HG03060 (cell line): ENCODE measurements around the gene PRR23E.

Source experiments
- ATAC-seq: cut with Tn5 transposase; IDR thresholded peaks from one replicate; pipeline ENCODE4 v1.9.1; 2021; ENCODE audit warnings: low read depth, moderate number of reproducible peaks; ENCODE audit not compliant: unreplicated experiment

PRR23E gene

DNA sequence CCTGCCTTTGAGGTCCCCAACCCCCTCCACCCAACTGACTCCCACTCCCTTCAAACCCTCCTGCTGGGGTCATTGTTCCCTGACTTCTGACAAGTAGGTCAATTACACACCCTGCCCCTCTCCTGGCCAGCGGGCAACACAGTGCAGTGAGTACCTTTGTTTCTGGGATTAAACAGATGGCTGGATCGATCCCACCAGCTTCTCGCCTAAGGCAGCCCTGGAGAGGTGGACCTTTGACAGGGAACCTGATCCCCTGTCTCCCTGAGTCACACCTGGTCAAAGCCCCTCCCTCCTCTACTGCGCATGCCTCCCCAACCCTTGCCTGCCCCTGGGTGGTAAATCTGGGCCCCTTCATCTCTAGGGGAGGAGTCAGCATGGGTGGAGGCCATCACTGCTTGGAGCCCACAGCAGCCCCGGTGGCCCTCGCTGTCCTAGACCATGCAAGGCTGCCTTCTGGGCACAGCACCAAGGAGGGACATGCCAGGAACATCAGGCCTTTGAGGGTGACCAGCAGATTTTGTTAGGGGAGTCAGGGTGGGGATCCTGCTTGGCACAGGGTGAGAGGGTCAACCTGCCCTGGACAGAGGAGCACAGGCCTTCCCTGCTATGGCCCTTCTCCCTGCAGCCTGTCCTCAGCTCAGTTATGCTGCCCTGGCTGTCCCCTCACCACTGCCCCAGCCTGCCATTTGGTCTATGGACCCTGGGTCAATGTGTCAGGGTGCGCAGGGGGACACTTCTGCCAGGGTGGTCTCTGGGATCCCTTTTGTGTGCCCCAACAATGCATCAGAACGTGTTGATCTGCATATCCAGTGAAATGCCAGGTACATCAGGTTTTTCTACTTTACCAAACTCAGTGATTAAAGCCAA, 9.8 kb upstream of the PRR23E start:
- no peak for ATAC-seq

DNA sequence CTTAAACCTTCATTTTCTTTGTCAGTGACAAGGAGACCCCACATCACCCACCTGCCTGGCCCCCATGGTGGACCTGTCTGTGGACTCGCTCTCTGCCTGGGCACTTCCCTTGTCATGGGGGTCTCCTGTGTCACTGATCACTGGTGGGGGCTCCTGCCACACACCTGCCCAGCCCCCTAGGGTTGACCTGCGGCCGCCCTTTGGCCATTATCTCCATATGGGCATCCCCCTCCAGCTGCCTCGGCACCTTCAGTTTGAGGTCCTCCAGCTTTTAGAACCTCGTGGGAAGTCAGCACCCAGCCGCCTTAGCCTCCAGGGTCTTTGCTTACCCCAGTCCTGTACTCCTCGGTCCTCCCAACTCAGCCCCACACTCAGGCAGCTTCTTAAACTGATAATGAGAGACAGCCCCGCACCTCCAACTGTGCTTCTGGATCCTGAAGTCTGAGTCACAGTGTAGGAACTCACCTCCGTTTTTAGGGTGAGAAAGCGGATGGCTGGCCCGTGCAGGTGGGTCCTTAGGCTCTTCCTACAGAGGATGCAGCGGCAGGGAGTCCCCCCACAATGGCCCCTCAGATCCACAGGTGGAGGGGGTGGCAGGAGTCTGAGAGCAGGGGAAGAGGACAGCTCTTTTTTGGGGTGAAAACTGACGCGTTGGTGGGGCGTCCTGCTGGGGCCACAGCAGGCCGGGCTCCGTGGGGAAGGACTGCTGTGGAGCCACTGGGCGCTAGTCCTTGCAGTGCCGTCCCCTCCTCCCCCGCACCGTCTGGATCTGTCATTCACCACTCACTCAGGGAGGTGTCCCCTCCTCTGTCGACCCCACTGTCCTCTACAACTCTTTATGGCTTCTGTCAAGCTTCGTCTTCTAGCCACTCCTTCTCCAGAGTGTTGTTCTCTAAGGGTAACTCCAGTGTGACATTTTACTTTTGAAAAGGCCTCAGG, 8.7 kb upstream of the PRR23E start:
- ATAC-seq = no peak

DNA sequence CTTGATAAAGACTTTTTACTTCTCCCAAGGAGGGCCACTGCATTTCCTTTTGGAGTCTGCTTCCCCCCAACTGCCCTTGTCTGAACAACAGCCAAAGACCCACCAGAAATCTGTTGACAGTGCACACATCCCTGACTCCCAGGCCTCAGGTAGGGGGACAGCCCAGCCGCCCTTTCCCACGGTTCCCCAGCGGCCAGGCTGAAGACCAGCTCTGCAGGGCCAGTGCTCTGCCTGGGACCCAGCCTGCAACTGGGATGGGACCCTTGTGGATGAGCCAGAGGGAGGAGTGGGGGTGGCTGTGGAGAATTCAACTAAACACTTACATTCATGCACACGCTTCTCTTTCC, 8.1 kb upstream of the PRR23E start:
- ATAC-seq = no peak

DNA sequence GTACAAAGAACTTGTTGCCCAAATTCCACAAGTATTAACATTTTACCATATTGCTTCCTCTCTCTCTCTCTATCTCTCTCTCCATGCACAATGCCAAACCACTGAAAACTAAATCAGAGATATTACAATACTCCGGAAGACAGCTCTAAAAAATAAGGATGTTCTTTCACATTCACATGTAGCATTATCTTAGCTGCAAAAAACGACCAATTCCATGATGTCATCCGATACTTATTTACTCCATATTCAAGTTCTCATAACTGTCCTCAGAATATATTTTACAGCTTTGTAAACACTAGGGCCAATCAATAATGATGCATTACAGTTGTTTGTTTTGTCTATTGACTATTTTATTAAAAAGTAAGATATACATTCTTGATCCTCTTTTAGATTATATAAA, 7.7 kb upstream of the PRR23E start:
- no peak for ATAC-seq

DNA sequence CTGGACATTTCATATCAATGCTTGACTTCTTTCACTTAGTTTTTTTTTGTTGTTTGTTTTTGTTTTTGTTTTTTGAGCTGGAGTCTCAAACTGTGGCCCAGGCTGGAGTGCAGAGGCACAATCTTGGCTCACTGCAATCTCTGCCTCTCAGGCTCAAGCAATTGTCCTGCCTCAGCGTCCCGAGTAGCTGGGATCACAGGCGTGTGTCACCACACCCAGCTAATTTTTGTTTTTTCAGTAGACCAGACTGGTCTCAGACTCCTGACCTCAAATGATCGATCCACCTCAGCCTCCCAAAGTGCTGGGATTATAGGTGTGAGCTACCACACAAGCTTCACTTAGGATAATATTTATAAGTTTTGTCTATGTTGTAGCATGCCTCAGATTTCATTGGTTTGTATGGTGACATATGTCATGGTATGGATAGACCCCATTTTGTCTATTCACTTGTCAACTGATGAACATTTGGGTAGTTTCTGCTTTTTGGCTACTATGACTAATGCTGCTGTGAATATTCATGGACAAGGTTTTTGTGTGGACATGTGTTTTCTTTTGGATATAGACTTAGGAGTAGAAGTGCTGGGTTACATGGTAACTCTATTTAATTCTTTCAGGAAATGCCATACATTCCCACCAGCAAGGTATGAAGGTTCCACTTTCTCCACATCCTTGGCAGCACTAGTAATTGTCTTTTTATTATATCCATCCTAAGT, 6.8 kb upstream of the PRR23E start:
- no peak for ATAC-seq

DNA sequence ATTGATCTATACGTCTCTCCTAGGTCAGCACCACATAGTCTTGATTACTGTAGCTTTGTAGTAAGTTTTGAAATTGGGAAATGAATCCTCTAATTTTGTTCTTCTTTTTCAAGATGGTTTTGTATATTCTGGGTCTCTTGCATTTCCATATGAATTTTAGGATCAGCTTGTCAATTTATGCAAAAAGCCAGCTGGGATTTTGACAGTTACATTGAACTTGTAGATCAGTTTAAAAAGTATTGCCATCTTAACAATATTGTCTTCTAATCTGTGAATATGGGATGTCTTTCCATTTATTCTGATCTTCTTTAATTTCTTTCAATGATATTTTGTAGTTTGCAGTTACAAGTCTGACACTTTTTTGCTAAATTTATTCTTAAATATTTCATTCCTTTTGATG, 5.6 kb upstream of the PRR23E start:
- ATAC-seq = no peak

DNA sequence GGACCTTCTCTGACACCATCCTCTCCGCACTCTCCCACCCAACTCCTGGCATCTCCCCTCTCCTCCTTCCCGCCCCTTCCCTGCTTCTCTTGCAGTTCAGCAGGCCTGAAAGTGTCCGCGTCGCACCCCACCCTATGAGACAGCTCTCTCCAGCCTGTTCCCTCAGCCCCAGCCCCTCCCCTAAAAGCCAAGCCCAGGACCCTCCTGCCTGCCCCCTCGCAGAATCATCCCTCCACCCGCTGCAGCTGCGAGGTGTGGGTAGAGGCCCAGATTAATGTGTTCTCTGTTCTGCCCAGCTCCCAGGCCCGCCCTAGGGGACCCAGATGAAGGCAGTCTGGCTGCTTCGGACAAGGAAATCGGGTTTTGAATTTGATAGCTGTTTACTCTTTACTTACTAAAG, 410 bp downstream of the PRR23E start:
- ATAC-seq = no peak

DNA sequence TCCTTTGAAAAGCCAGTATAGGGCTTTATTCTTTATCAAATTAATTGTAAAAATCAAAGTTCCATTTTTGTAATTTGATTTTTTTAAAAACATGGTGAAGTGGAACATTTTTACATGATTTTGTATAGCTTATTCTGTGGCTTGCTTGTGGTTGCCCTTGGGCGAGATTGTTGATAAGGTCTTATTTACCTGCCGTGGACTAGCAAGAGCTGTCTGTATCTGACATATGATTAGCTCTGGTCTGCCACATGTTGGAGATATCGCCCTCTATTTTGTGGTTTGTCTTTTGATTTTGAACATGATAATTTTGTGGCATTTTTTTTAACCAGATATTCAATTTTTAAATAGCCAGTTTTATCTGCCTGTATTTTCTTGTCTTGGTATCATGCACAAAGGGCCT, 844 bp downstream of the PRR23E start:
- no peak for ATAC-seq

DNA sequence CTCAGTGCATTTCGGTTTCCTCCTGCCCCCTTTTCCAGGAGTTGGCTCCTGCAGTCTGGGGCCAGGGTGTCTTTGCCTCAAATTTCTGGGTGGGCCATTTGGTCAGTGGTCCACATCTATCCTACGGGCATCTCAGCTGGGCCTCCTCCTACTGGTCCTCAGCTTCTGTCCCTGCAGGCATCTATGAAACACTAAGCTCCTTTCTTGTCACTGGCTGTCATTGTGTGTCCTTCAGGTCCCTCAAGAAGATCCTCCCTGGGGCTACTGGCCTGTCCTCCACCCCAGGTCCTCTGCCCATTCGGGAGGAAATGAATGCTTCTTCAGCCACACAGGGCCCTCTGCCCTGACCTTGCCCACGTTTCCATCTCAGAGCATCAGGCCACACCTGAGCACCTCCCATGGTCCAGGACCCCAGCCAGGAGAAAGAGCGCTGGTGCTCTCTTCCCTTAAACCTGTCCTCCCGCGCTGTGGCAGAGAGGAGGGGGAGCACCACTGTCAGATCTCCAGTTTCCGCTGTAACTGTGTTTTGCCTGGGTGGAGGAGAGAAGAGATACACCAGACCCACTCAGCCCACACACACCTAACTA, 1.8 kb downstream of the PRR23E start:
- no peak for ATAC-seq

DNA sequence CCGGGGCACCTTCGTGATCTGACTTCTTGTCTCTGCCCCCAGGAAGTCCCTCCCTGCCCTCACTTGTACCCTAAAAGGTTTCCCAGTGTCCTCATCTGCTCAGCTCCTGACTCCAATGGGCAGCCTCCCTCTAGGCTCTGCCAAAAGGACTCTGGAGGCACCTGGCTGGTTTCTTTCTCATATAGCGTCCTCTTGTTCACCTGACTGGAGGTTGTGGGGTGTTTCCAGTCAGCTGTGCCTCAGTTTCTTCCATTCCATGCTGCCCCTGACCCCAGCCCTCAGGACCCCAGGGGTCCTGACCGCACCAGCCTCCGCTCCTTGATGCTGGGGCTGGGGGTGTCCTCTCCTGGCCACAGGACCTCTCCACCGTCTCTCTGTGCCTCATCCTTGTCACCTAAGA, 2.5 kb downstream of the PRR23E start:
- no peak for ATAC-seq

DNA sequence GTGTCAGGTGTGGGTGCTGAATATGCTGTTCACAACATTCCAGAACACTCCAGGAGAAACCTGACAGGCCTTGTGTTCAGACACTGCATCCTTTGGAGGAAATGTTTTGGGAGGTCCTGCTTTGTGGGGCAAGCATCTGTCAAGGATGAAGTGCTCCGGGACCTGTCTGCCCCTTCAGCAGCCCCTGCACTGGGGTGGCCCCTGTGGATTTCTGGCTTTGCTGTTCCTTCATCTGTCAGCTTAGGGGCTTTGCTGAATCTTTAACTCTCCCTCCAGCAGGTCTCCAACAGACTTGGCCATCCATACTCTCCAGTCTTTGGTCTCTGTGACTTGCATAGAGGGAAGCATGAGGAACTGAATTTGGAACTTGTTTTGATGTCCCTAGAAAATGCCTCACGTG, 3.1 kb downstream of the PRR23E start:
- ATAC-seq = no peak

DNA sequence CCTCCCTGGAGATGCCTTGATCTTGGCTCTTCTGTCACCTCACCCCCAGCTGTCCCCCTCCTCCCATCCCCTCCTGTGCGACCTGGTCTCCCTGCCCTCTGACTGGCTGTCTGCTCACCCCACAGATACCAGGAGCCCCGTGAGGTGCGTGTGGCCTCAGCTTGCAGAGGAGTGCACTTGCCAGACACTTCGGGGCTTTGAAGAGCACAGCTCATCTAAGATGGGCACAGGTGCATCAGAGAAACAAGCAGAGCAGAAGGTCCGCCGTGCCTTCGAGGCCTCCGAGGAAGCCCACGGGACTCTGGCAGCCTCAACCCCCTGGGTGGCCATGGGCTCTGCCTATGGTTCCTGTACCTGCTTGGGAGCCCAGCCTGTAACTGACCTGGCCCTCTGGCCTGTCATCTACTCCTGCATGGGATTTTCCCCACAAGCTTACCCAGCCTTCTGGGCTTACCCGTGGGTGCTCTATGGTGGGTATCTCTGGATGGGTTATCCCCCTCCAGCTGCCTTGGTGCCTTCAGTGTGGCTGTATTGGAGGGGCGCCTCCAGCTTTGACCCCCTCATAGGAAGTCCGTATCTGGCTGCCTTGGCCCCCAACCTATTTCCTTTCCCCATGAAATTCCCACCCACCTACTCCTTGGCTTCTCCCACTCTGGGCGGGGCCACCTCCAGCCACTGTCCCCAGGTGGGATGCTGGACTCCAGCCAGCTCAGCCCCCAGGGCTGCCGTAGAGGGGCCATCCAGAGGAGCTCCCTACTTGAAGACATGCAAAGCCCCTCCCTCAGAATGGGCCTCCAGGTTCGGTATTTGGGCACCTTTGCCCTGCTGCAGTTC, 3.8 kb downstream of the PRR23E start:
- no peak for ATAC-seq

DNA sequence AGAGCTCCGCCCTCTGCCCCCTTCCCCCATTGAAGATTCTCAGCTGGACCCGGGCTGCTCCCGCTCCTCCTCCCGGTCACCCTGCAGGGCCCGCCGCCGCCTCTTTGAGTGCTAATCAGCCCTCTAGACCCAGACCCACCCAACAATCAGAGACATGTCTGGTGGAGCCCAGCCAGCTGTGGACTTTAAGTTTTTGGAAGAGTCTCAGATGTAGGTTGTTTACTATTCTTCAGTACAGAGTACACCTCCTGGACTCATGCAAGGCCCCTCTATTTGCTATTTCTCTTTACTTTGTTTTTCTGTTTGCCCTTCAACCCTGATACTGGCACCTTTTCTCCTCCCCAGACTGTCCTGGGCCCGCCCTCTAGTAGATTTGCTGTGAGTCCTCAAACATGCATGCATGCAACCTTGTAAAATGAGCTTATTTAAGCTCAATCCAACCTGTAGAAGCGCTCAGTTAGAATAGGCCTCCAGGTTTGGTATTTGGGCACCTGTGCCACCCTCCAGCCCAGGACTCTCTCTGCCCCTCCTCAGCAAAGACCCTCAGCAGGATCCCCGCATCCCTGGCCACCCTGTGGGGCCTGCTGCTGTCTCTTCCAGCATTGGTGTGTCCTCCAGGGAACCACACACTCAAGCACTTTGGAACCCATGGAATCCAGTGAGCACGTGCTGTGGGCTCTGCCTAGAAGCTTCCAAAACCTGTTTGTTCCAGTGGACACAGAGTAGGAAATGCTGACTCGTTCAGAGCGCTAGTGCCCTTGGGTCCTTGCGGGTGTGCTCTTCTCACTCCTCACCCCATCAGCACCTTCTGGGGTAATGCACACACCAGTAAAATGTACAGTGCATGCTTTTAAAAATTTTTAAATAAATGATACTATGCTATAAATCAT, 4.6 kb downstream of the PRR23E start:
- no peak for ATAC-seq

DNA sequence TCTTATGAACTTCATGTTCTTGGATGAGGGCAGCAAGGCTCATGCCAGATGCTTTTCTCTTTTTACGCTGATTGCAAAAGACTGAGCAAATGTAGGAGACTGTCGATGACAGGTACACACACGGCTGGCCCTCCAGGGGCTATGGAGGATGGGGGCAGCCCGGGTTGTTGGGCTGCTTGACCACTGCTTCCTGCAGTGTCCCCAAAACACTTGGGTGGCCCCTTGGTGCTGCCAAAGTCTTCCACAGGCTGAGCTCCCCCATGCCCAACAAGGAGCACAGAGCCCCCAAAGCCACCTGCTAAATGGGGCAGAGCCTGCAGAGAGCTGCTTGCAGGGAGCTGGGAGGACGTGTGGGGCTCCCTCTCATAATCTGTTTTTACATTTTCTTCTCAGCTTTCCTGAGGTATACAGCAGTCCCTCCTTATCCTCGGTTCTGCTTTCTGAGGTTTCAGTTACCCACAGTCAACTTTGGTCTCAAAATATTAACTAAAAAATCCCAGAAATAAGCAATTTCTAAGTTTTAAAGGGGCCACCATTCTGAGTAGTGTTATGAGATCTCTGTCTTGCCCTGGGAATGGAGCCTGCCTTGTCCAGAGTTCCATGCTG, 7.3 kb downstream of the PRR23E start:
- ATAC-seq = no peak

DNA sequence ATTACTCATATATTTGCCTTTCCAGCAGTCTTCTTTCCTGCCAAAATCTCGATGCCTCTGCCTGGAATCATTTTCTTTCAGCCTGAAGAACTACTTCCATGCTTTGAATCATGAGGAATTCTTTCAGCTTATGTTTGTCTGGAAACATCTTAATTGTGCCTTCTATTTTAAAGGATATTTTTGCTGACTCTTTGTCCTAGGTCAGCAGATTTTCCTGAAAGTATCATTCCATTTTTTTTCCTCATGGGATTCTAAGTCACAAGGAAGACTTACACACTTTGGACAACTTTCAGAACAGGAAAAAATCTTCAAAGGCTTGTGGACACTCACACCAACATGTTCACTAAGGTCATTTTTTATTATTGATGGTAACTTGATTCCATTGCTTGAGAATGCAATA, 10.1 kb downstream of the PRR23E start:
- ATAC-seq = no peak

DNA sequence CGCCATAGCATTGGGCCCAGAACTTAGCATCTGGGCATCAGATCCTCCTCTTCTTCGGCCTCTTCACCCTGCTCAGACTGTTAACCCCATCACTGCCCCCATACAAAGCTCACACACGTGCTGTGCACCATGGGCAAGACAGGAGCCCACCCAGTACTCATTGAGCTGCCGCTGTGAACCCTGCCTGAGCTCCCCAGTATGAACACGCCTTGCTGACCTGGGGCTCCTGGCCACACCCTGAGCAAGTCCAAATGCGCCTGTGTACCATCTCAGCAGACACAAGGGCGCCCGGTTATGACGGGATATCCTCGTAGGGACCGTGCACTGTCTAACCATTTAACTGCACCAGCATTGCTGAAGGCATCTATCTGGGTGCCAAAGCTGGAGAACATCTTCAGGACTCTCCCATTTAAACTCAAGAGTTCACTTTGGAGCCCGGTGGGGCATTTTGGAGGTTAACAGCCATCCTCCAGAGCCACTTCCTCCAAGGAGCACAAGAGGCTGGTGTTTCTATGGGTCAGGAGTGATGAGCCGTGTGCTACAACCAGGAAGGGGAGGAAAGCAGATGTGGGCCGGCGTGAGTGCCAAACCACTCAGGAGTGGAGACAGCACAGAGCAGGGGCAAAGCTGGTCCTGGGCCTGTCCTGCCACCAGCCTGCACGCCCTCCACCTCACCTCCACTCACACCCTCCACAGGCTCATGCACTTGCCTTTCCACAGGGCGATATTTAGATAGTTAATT, 12.1 kb downstream of the PRR23E start:
- ATAC-seq = no peak

DNA sequence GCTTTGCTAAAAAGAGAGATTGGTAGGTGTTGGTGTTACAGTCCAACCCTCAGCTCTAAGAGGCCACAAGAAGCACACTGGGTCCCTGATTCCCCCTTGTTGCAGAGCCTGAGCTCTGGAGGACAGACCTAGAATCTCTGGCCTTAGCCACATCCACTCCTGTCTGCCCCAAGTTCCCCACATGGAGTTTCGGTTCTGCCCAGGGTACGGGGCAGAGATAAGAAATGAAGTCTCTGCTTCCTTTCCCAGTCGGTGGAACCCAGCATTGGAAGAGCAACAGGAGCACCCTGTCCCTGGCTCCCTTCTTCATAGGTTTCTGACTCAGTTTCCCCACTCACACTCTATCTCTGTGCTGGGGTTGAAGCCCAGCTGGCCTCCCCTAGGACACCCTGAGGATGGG, 13.2 kb downstream of the PRR23E start:
- ATAC-seq = no peak
